CD4-positive, CD25-positive, alpha-beta regulatory T cell (primary cell): ENCODE measurements around the gene LOC101059915.
A peak's percentile ranks its signal among the peaks of the same experiment; 100 is the strongest.
"Not testable (repeated sequence)": the region's sequence is repeated elsewhere in the genome, so short reads cannot be mapped to it uniquely, and the experiment has no call there.

Experiments used
- ATAC-seq, 2 donors: fragments of 150-1000 bp; cut with Tn5 transposase; one replicate each; pipeline ENCODE4 v1.10.0; 2021; ENCODE audit warnings: low read depth in 2 of 2, moderate number of reproducible peaks in 2 of 2, moderate library complexity in 1 of 2
- DNase-seq, 3 donors: peaks; one replicate each; pipeline versions ENCODE4 v3.0.0 to v3.0.0-alpha.2; 2012 to 2022; ENCODE audit warnings: mixed read lengths in 1 of 3
- H3K27ac ChIP-seq: one replicate; pipeline ENCODE4 v1.7.0; 2013; ENCODE audit warnings: mild to moderate bottlenecking, low read length; ENCODE audit not compliant: insufficient read depth, poor library complexity, severe bottlenecking
- H3K27me3 ChIP-seq: one replicate; pipeline ENCODE4 v1.7.0; 2013; ENCODE audit warnings: low read length; ENCODE audit not compliant: control insufficient read depth, insufficient read depth
- H3K36me3 ChIP-seq: one replicate; pipeline ENCODE4 v1.7.0; 2013; ENCODE audit warnings: mild to moderate bottlenecking, low read length, moderate library complexity; ENCODE audit not compliant: control insufficient read depth, insufficient read depth
- H3K4me1 ChIP-seq: 2 replicates; pipeline ENCODE4 v1.7.0; 2013; ENCODE audit warnings: mild to moderate bottlenecking, low read length; ENCODE audit not compliant: insufficient read depth, control insufficient read depth, poor library complexity, severe bottlenecking
- H3K4me3 ChIP-seq: one replicate; pipeline ENCODE4 v1.7.0; 2013; ENCODE audit warnings: low read depth, mild to moderate bottlenecking, low read length, moderate library complexity
- H3K9me3 ChIP-seq, 2 experiments: 1 replicate in 1 of 2; 2 replicates in 1 of 2; pipeline ENCODE4 v1.7.0; 2013; ENCODE audit warnings: low read length in 2 of 2, mild to moderate bottlenecking in 1 of 2, moderate library complexity in 1 of 2; ENCODE audit not compliant: control insufficient read depth in 2 of 2
- H3K27ac Mint-ChIP-seq, 3 donors: one replicate each; pipeline ENCODE4 v1.8.0; 2020 to 2022; ENCODE audit warnings: mild to moderate bottlenecking in 3 of 3, mixed read lengths in 3 of 3, moderate library complexity in 2 of 3
- H3K27me3 Mint-ChIP-seq: one replicate; pipeline ENCODE4 v1.8.0; 2022; ENCODE audit warnings: mild to moderate bottlenecking, mixed read lengths
- H3K36me3 Mint-ChIP-seq: one replicate; pipeline ENCODE4 v1.8.0; 2020; ENCODE audit warnings: mixed read lengths
- H3K4me1 Mint-ChIP-seq, 4 donors: one replicate each; pipeline ENCODE4 v1.8.0; 2020 to 2022; ENCODE audit warnings: mixed read lengths in 4 of 4, mild to moderate bottlenecking in 1 of 4
- H3K4me3 Mint-ChIP-seq, 4 donors: one replicate each; pipeline ENCODE4 v1.8.0; 2020 to 2022; ENCODE audit warnings: mild to moderate bottlenecking in 4 of 4, mixed read lengths in 4 of 4, moderate library complexity in 3 of 4
- H3K9me3 Mint-ChIP-seq, 7 donors: one replicate each; pipeline ENCODE4 v1.8.0; 2020 to 2022; ENCODE audit warnings: mixed read lengths in 7 of 7, mild to moderate bottlenecking in 3 of 7, moderate library complexity in 2 of 7

LOC101059915 gene

DNA sequence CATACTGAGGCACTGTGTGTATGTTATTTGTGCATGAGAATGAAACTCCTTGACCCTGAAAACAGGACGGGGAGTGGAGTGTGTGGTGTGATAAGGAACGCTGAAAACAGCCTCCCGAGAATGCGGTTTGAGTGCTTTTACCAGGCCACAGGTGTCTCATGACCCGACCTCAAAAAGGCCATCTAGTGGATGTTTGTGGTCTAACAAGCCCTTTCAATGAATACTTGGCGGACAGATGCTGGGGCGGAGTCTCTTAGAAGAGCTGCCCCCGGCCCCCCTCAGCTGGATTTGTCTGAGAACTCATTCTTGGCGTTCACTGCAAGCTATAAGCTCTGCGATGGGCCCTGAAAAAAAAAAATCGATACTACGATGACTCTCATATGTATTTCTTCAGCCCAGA is 35.5 kb downstream of the LOC101059915 start:
- H3K36me3 ChIP-seq, H3K27me3 ChIP-seq, H3K27me3 Mint-ChIP-seq, H3K4me1 Mint-ChIP-seq, H3K9me3 ChIP-seq, DNase-seq, H3K27ac ChIP-seq, H3K4me3 Mint-ChIP-seq, H3K9me3 Mint-ChIP-seq, H3K4me1 ChIP-seq, H3K36me3 Mint-ChIP-seq, H3K4me3 ChIP-seq, H3K27ac Mint-ChIP-seq: not testable (repeated sequence)
- ATAC-seq = peak; percentile 34 to 47

DNA sequence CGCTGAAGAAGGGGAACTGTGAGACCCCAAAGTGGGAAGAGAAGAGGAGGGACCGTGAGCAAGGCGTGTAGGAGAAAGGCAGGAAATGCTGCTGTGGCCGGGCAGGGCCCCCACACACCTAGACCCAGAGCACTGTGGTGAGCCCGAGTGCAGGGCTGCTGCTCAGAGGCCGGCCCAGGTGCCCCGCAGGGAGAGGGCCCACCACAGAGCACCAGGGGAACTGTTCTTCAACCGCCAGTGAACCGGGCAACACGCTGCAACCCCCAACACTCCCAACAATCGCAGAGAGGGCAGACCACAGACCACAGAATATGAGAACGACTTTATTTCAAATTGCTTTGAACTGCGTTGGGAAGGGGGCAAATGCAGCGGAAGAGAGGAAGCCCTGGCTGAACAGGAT is 46.7 kb downstream of the LOC101059915 start:
- not testable (repeated sequence) for H3K4me1 Mint-ChIP-seq, H3K36me3 Mint-ChIP-seq, H3K36me3 ChIP-seq

DNA sequence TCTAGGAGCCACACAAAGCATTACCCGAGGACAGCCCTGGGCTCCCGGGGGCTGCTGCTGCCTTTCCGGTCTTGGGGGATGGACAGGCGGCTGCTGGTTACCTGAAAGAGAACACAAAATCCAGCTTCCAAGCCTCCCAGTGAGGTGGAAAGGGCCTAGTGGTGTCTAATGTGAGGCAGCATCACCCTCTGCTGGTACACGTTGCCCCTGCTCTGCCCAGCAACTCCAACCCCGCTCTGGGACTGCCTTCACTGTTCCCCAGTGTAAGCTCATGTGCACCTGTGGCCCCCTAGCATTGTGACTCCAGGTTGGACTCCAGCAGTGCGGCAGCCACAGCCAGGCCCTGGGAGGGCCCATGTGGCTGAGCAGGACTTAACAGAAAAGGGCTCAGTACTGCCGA is 48.2 kb downstream of the LOC101059915 start:
- not testable (repeated sequence) for H3K27me3 ChIP-seq, H3K27ac Mint-ChIP-seq, ATAC-seq, H3K9me3 Mint-ChIP-seq, H3K36me3 Mint-ChIP-seq, H3K4me3 ChIP-seq, H3K27me3 Mint-ChIP-seq, H3K4me1 ChIP-seq, H3K4me3 Mint-ChIP-seq, H3K36me3 ChIP-seq, H3K9me3 ChIP-seq, DNase-seq, H3K27ac ChIP-seq, H3K4me1 Mint-ChIP-seq

More for the DNA sequence above, 46.7 kb downstream of the LOC101059915 start:
- not testable (repeated sequence) for H3K4me3 ChIP-seq, H3K4me1 ChIP-seq, ATAC-seq, H3K27me3 ChIP-seq, H3K4me3 Mint-ChIP-seq, H3K9me3 Mint-ChIP-seq, H3K9me3 ChIP-seq, H3K27ac ChIP-seq, H3K27ac Mint-ChIP-seq, H3K27me3 Mint-ChIP-seq, DNase-seq

DNA sequence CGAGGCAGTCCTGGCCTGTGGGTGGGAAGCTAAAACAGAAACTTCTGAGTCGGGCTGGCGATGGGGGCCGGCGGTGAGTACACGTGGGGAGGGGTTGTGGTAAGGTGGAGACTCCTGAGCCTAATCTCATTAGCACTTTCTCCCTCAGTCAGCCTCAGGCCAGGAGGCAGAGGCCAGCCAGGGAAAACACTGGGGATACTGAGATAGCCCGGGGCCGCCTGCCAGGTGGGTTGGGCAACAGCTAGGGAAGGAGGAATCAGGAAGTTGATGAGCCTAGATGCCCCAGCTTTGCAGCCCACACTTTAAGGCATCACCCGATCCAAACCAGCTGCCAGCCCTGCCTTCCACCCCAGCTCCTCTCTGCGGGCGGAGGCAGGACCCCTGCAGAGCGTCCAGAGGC is 49.0 kb downstream of the LOC101059915 start:
- not testable (repeated sequence) for DNase-seq, H3K9me3 ChIP-seq, H3K27me3 ChIP-seq, H3K27ac ChIP-seq, H3K4me3 Mint-ChIP-seq, H3K4me3 ChIP-seq, H3K27ac Mint-ChIP-seq, ATAC-seq, H3K4me1 ChIP-seq, H3K27me3 Mint-ChIP-seq, H3K9me3 Mint-ChIP-seq, H3K36me3 Mint-ChIP-seq, H3K4me1 Mint-ChIP-seq, H3K36me3 ChIP-seq

DNA sequence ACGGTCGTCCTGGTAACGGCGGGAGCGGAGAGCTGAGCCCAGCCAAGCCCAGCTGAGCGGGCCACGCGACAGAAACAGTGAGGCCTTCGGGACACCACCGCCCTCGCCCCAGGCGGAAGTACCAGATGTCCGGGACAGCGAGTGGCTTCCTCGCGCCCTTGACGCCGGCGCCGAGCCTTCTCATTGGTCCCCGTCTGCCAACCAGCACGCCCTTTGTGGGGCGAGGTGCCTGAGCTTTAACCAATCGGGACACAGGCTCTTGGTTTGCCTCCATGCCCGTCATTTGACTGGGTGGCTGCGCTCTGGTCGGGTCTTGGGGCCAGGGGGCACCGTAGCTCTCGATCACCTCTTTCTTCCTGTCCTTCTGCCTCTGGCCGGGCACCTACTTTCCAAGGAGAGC is 50.8 kb downstream of the LOC101059915 start, which contains the start of gene CXorf49:
TSS of gene CXorf49 (minus strand) at position 101 of the 400 bp plus-strand sequence. CDS start 134 bp downstream, outside the sequence.
- H3K27me3 ChIP-seq, H3K4me1 ChIP-seq, H3K27ac ChIP-seq, ATAC-seq, H3K36me3 Mint-ChIP-seq, H3K9me3 Mint-ChIP-seq, H3K4me1 Mint-ChIP-seq, H3K27me3 Mint-ChIP-seq, H3K4me3 Mint-ChIP-seq, H3K27ac Mint-ChIP-seq, H3K36me3 ChIP-seq, DNase-seq, H3K9me3 ChIP-seq, H3K4me3 ChIP-seq: not testable (repeated sequence)

DNA sequence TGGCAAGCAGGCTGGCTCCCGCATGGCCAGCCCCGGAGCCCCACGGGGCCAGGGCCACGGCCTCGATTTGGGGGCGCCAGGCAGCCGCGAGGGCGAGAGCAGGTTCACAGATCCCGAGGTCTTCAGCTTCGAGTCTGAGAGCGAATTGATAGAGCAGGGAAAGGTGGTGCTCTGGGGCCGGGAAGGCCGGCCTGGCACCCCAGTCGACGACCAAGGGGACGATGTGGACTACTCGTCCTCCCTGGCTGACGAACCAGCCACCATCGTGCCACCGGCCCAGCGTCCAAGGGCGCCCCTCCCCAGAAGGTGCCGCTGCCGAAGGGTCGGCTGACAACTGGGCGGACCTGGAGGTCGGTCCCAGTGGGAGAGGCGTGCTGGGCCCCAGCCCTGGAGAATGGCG is 51.8 kb downstream of the LOC101059915 start:
- not testable (repeated sequence) for H3K27me3 ChIP-seq, DNase-seq

DNA sequence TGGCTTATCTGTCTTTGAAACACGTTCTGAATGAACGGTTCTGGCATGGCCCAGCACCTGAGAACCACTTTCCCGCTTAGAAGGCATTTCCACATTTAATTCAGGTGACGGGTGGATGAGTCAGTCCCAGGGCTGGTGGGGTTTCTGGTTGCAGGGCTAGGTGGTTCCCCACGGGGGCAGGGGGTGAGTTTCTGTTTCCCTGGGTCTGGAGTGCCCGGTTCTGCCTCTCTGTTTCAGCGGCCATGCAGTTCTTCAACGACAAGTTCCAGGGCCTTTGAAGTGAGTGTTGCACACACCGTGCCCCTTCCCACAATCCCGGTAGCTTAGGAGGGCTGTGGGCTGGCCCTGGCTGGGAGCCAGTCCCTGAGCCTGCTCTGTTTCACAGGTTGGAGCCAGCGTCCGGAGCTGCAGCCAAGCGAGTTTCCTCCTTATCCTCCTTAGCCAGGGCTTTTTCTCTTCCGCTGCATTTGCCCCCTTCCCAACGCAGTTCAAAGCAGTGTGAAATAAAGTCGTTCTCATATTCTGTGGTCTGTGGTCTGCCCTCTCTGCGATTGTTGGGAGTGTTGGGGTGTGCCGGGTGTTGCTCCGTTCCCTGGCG is 53.0 kb downstream of the LOC101059915 start:
- DNase-seq, H3K4me3 Mint-ChIP-seq, H3K36me3 ChIP-seq, ATAC-seq, H3K27me3 Mint-ChIP-seq, H3K9me3 ChIP-seq, H3K9me3 Mint-ChIP-seq, H3K36me3 Mint-ChIP-seq, H3K4me1 ChIP-seq, H3K27me3 ChIP-seq, H3K27ac ChIP-seq, H3K4me1 Mint-ChIP-seq, H3K27ac Mint-ChIP-seq, H3K4me3 ChIP-seq: not testable (repeated sequence)

More for the DNA sequence above, 51.8 kb downstream of the LOC101059915 start:
- H3K9me3 Mint-ChIP-seq, H3K4me3 ChIP-seq, H3K27ac Mint-ChIP-seq, H3K4me1 ChIP-seq, H3K36me3 Mint-ChIP-seq, H3K9me3 ChIP-seq, H3K27me3 Mint-ChIP-seq, H3K4me1 Mint-ChIP-seq, H3K36me3 ChIP-seq, H3K4me3 Mint-ChIP-seq, ATAC-seq, H3K27ac ChIP-seq: not testable (repeated sequence)
